ENCODE data around the gene RPS15.
A peak's percentile ranks its signal among the peaks of the same experiment; 100 is the strongest.

The RPS15 gene

GRCh38 chr19:1438035-1438932 is at the start of gene RPS15:
TSS of gene RPS15 (plus strand) at chr19:1438396. CDS start at chr19:1438426, 30 bp downstream.
- ATAC-seq (peak; percentile 84), DNase-seq (peak; percentile 97)

- ATAC-seq (no peak), DNase-seq (no peak)
Observed at GRCh38 chr19:1388637-1389026, 49.6 kb upstream of the RPS15 start.

GRCh38 chr19:1389033-1389940 is 48.9 kb upstream of the RPS15 start:
- DNase-seq (no peak), ATAC-seq (no peak)

GRCh38 chr19:1390890-1391423 is 47.2 kb upstream of the RPS15 start:
- ATAC-seq (no peak), DNase-seq (no peak)

- DNase-seq = no peak
- ATAC-seq = no peak
Observed at GRCh38 chr19:1392407-1392806, 45.8 kb upstream of the RPS15 start.

- DNase-seq (no peak), ATAC-seq (no peak)
Observed at GRCh38 chr19:1392939-1393530, 45.2 kb upstream of the RPS15 start.

GRCh38 chr19:1393841-1394240 is 44.4 kb upstream of the RPS15 start:
- no peak for DNase-seq

GRCh38 chr19:1394252-1395193 is 43.7 kb upstream of the RPS15 start:
- DNase-seq = no peak
- ATAC-seq = no peak

More at GRCh38 chr19:1393841-1394240, 44.4 kb upstream of the RPS15 start:
- no peak for ATAC-seq

GRCh38 chr19:1395194-1396018 is 42.8 kb upstream of the RPS15 start:
- DNase-seq (no peak), ATAC-seq (peak; percentile 4)

- ATAC-seq (no peak), DNase-seq (no peak)
Observed at GRCh38 chr19:1396019-1396767, 42.0 kb upstream of the RPS15 start.

GRCh38 chr19:1396768-1397679 is 41.2 kb upstream of the RPS15 start:
- DNase-seq (no peak), ATAC-seq (no peak)

- DNase-seq (no peak), ATAC-seq (no peak)
Observed at GRCh38 chr19:1397838-1398237, 40.4 kb upstream of the RPS15 start.

GRCh38 chr19:1399079-1399478 is 39.1 kb upstream of the RPS15 start:
- DNase-seq (no peak), ATAC-seq (no peak)

GRCh38 chr19:1399745-1400144 is 38.5 kb upstream of the RPS15 start:
- DNase-seq (no peak), ATAC-seq (no peak)

- DNase-seq (no peak), ATAC-seq (no peak)
Observed at GRCh38 chr19:1400281-1401137, 37.7 kb upstream of the RPS15 start.

- DNase-seq (peak; percentile 70), ATAC-seq (peak; percentile 65)
Observed at GRCh38 chr19:1401138-1401888, 36.9 kb upstream of the RPS15 start, which contains the start of gene GAMT. TSS of gene GAMT (minus strand) at chr19:1401542. CDS start at chr19:1401476, 66 bp downstream.

GRCh38 chr19:1401889-1402217 is 36.3 kb upstream of the RPS15 start:
- DNase-seq = no peak
- no peak for ATAC-seq
